ENCODE results near the gene ADORA2B.

DNA sequence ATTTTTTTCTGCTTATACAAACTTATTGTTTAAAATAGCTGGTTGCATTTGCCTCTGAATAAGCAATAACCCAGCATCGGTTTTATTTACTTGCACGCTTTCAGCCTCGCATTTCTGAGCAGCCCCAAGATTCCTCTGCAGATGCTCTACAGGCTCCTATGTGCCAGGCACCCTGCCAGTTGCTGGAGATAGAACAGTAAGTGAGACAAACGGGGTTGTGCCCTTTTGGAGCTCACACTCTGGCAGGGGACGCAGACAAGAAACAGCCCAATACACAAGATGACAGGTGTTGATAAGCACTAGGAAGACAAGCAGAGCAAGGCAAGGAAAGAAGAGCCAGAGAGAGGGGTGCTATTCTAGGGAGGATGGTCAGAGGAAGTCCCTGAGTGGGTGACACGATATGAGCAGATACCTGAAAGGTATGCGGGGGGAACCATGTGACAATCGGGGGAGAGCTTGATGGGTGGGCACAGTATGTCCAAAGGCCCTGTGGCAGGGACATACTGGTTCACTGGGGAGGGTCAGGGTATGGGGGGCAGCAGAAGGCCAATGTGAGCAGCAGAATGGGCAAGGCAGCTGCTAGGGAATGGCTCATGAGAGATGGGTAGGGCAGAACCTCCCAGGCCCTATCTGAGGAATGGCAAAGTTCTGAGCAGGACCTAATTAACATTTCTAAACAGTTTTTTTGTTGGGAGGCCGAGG is 18.7 kb upstream of the ADORA2B start:
- TF ChIP-seq, protein P1, sequence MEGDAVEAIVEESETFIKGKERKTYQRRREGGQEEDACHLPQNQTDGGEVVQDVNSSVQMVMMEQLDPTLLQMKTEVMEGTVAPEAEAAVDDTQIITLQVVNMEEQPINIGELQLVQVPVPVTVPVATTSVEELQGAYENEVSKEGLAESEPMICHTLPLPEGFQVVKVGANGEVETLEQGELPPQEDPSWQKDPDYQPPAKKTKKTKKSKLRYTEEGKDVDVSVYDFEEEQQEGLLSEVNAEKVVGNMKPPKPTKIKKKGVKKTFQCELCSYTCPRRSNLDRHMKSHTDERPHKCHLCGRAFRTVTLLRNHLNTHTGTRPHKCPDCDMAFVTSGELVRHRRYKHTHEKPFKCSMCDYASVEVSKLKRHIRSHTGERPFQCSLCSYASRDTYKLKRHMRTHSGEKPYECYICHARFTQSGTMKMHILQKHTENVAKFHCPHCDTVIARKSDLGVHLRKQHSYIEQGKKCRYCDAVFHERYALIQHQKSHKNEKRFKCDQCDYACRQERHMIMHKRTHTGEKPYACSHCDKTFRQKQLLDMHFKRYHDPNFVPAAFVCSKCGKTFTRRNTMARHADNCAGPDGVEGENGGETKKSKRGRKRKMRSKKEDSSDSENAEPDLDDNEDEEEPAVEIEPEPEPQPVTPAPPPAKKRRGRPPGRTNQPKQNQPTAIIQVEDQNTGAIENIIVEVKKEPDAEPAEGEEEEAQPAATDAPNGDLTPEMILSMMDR (IDR thresholded peaks at IDR 0.05), result no peak
- no peak for TF ChIP-seq POLR2A (IDR thresholded peaks at IDR 0.05)
